ENCODE results near the gene ADCY9.

ADCY9 gene

GRCh38 chr16:4110065-4110464, 6.2 kb downstream of the ADCY9 start:
- Histone ChIP-seq H3K4me3 (ENCODE audit: insufficient read depth, low read length, poor library complexity, severe bottlenecking) (no peak overlapping the region), H3K27me3 (ENCODE audit: low read length) (no peaks in the 10 kb centered on the region), H3K9ac (ENCODE audit: low read length) (no peak overlapping the region), H3K79me2 (ENCODE audit: insufficient read depth, low read length) (no peaks in the 10 kb centered on the region), H3K27ac (ENCODE audit: low read depth, low read length) (no peak overlapping the region), H3K4me2 (ENCODE audit: low read depth, low read length, poor library complexity, severe bottlenecking) (no peak overlapping the region), H3K9me2 (replicated peaks; ENCODE audit: insufficient read depth, low read length) (no peaks in the 10 kb centered on the region), H3K9me3 (ENCODE audit: insufficient read depth, low read length) (no peaks in the 10 kb centered on the region), H2AFZ (ENCODE audit: low read depth, low read length, severe bottlenecking) (no peak overlapping the region), H4K20me1 (ENCODE audit: low read depth, low read length) (no peaks in the 10 kb centered on the region), H3K36me3 (ENCODE audit: low read length) (no peaks in the 10 kb centered on the region), H3F3A (ENCODE audit: insufficient read depth) (no peaks in the 10 kb centered on the region)
- TF ChIP-seq CTCF (IDR thresholded peaks at IDR 0.05; ENCODE audit: insufficient read depth, low read length, poor library complexity, severe bottlenecking) (no peak), EZH2phosphoT487 (conservative IDR thresholded peaks at IDR 0.05; ENCODE audit: low read length) (no peak)

- no peaks in the 10 kb centered on the region for H3K9me2 ChIP-seq (replicated peaks; ENCODE audit: insufficient read depth, low read length)
- H3K9me3 ChIP-seq (ENCODE audit: insufficient read depth, low read length): no peaks in the 10 kb centered on the region
- H3K4me3 ChIP-seq (ENCODE audit: insufficient read depth, low read length, poor library complexity, severe bottlenecking): no peak overlapping the region
- H3K27ac ChIP-seq (ENCODE audit: low read depth, low read length): no peak overlapping the region
- TF ChIP-seq CTCF (IDR thresholded peaks at IDR 0.05; ENCODE audit: insufficient read depth, low read length, poor library complexity, severe bottlenecking) (no peak), EZH2phosphoT487 (conservative IDR thresholded peaks at IDR 0.05; ENCODE audit: low read length) (no peak)
- no peak overlapping the region for H2AFZ ChIP-seq (ENCODE audit: low read depth, low read length, severe bottlenecking)
- no peaks in the 10 kb centered on the region for H3K27me3 ChIP-seq (ENCODE audit: low read length)
- no peaks in the 10 kb centered on the region for H4K20me1 ChIP-seq (ENCODE audit: low read depth, low read length)
- no peaks in the 10 kb centered on the region for H3K36me3 ChIP-seq (ENCODE audit: low read length)
- H3K79me2 ChIP-seq (ENCODE audit: insufficient read depth, low read length): no peaks in the 10 kb centered on the region
- H3K4me2 ChIP-seq (ENCODE audit: low read depth, low read length, poor library complexity, severe bottlenecking): no peak overlapping the region
- no peaks in the 10 kb centered on the region for H3F3A ChIP-seq (ENCODE audit: insufficient read depth)
- H3K9ac ChIP-seq (ENCODE audit: low read length): no peak overlapping the region
Measured at GRCh38 chr16:4109250-4109736, 6.9 kb downstream of the ADCY9 start.

GRCh38 chr16:4106516-4106915, 9.7 kb downstream of the ADCY9 start:
- H3K4me2 ChIP-seq (ENCODE audit: low read depth, low read length, poor library complexity, severe bottlenecking): no peak overlapping the region
- H3K36me3 ChIP-seq (ENCODE audit: low read length): no peaks in the 10 kb centered on the region
- no peaks in the 10 kb centered on the region for H3K79me2 ChIP-seq (ENCODE audit: insufficient read depth, low read length)
- no peaks in the 10 kb centered on the region for H3K9me3 ChIP-seq (ENCODE audit: insufficient read depth, low read length)
- H4K20me1 ChIP-seq (ENCODE audit: low read depth, low read length): no peaks in the 10 kb centered on the region
- no peaks in the 10 kb centered on the region for H3K9me2 ChIP-seq (replicated peaks; ENCODE audit: insufficient read depth, low read length)
- TF ChIP-seq EZH2phosphoT487 (conservative IDR thresholded peaks at IDR 0.05; ENCODE audit: low read length) (no peak), CTCF (IDR thresholded peaks at IDR 0.05; ENCODE audit: insufficient read depth, low read length, poor library complexity, severe bottlenecking) (no peak)
- H3F3A ChIP-seq (ENCODE audit: insufficient read depth): no peaks in the 10 kb centered on the region
- no peak overlapping the region for H3K27ac ChIP-seq (ENCODE audit: low read depth, low read length)
- H3K27me3 ChIP-seq (ENCODE audit: low read length): no peaks in the 10 kb centered on the region
- H3K9ac ChIP-seq (ENCODE audit: low read length): no peak overlapping the region
- no peak overlapping the region for H3K4me3 ChIP-seq (ENCODE audit: insufficient read depth, low read length, poor library complexity, severe bottlenecking)
- H2AFZ ChIP-seq (ENCODE audit: low read depth, low read length, severe bottlenecking): no peak overlapping the region

Data from SU-DHL-6 (cell line).